Suppressor macrophage treated with lipopolysaccharide for 4 hours (primary cell): ENCODE measurements around the gene C6orf47.
"Not testable (repeated sequence)": the region's sequence is repeated elsewhere in the genome, so short reads cannot be mapped to it uniquely, and the experiment has no call there.

Source experiments
- DNase-seq: peaks from one replicate; pipeline ENCODE4 v3.0.0-alpha.2; 2020

Gene C6orf47

GRCh38 chr6:31660381-31661261 is at the start of gene C6orf47:
Gene C6orf47 (minus strand): TSS chr6:31660778. CDS start chr6:31659947, 831 bp downstream.
- peak; percentile 86 for DNase-seq

GRCh38 chr6:31709157-31709556 is 48.6 kb upstream of the C6orf47 start:
- not testable (repeated sequence) for DNase-seq

- DNase-seq, result no peak
Observed at GRCh38 chr6:31708224-31708623, 47.6 kb upstream of the C6orf47 start.

- DNase-seq, result no peak
Observed at GRCh38 chr6:31707701-31708100, 47.1 kb upstream of the C6orf47 start.

GRCh38 chr6:31706599-31706998 is 46.0 kb upstream of the C6orf47 start, which contains the start of gene LY6G6F:
Gene LY6G6F (plus strand): TSS chr6:31706866. CDS start chr6:31706907, 41 bp downstream.
- no peak for DNase-seq

GRCh38 chr6:31705931-31706330 is 45.4 kb upstream of the C6orf47 start:
- DNase-seq, result no peak

GRCh38 chr6:31702819-31703716 is 42.5 kb upstream of the C6orf47 start, which contains the start of gene ABHD16A:
Gene ABHD16A (minus strand): TSS chr6:31703324. CDS start chr6:31703281, 43 bp downstream.
- peak; percentile 99 for DNase-seq

GRCh38 chr6:31702405-31702818 is 41.8 kb upstream of the C6orf47 start:
- DNase-seq, result peak; percentile 47

- DNase-seq, result peak; percentile 55
Observed at GRCh38 chr6:31701666-31702404, 41.3 kb upstream of the C6orf47 start.

- no peak for DNase-seq
Observed at GRCh38 chr6:31700740-31701401, 40.3 kb upstream of the C6orf47 start.

- no peak for DNase-seq
Observed at GRCh38 chr6:31697555-31697954, 37.0 kb upstream of the C6orf47 start.

- DNase-seq, result no peak
Observed at GRCh38 chr6:31693535-31693934, 33.0 kb upstream of the C6orf47 start.

- no peak for DNase-seq
Observed at GRCh38 chr6:31692886-31693285, 32.3 kb upstream of the C6orf47 start.

GRCh38 chr6:31692353-31692752 is 31.8 kb upstream of the C6orf47 start:
- no peak for DNase-seq

GRCh38 chr6:31691564-31692108 is 31.1 kb upstream of the C6orf47 start:
- no peak for DNase-seq

GRCh38 chr6:31691078-31691463 is 30.5 kb upstream of the C6orf47 start:
- DNase-seq, result no peak

GRCh38 chr6:31690231-31691077 is 29.9 kb upstream of the C6orf47 start:
- peak; percentile 33 for DNase-seq

GRCh38 chr6:31689249-31690110 is 28.9 kb upstream of the C6orf47 start:
- no peak for DNase-seq

- DNase-seq, result no peak
Observed at GRCh38 chr6:31687860-31688693, 27.5 kb upstream of the C6orf47 start.
